ENCODE data around the gene CTNND2.

Gene CTNND2

DNA sequence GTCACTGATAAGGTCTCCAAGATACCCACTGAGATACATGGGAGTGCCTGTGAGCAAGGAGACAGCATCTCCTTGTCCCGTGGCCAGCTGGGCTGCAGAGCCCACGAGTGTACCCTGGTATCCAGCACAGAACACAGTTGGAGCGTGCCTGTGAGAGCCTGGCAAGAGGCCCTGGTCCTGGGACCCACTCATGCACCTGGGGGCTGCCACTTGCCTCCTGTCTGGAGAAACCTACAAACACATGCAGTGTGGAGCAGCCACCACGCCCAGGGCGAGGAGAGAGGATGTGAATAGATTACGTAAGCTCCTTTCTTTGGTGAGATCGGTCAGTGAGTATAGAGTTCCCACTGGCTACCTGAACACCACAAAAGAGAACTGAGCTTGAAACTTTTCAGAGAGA lies 88.3 kb downstream of the CTNND2 start:
- no peaks in the 10 kb centered on the region for H3K9me2 ChIP-seq (replicated peaks; ENCODE audit: control insufficient read depth, low read length)
- H3F3A ChIP-seq (ENCODE audit: control insufficient read depth, insufficient read depth), result no peaks in the 10 kb centered on the region
- no peaks in the 10 kb centered on the region for H3K27me3 ChIP-seq (ENCODE audit: control insufficient read depth, low read length)
- no peak overlapping the region for H3K4me2 ChIP-seq (ENCODE audit: low read length)
- no peak overlapping the region for H3K27ac ChIP-seq (ENCODE audit: low read depth, low read length)
- H3K4me1 ChIP-seq (ENCODE audit: control insufficient read depth, low read length), result no peaks in the 10 kb centered on the region
- no peak overlapping the region for H3K4me3 ChIP-seq (ENCODE audit: low read length)
- H3K9me3 ChIP-seq (ENCODE audit: control insufficient read depth, insufficient read depth, low read length), result no peaks in the 10 kb centered on the region
- no peaks in the 10 kb centered on the region for H3K79me2 ChIP-seq (ENCODE audit: control insufficient read depth, low read length)
- no peaks in the 10 kb centered on the region for H4K20me1 ChIP-seq (ENCODE audit: control insufficient read depth, insufficient read depth, low read depth, low read length)
- no peak for TF ChIP-seq EZH2phosphoT487 (IDR thresholded peaks at IDR 0.05; ENCODE audit: borderline replicate concordance, low read length)
- no peaks in the 10 kb centered on the region for H3K36me3 ChIP-seq (ENCODE audit: control insufficient read depth, low read length)

DNA sequence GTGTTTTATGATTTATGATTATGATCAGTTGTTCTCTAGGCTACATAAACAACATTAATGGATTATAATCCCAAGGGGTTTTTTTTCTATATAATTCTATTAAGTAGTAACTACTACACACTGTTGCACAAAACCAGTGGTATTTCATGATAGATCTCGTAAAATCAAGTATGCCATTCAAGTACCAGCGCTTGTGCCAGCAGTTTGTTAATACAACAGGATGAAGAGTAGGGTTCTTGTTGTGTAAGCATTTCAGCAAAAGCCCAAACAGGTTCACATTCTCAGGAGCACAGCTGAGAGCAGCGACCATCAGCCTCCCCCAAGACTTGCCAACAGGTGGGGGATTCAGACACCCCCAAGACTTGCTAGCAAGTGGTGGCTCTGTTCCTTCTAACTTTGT lies 88.8 kb downstream of the CTNND2 start:
- no peak overlapping the region for H3K4me3 ChIP-seq (ENCODE audit: low read length)
- H3K9me2 ChIP-seq (replicated peaks; ENCODE audit: control insufficient read depth, low read length), result no peaks in the 10 kb centered on the region
- H3K4me1 ChIP-seq (ENCODE audit: control insufficient read depth, low read length), result no peaks in the 10 kb centered on the region
- no peaks in the 10 kb centered on the region for H3K79me2 ChIP-seq (ENCODE audit: control insufficient read depth, low read length)
- no peaks in the 10 kb centered on the region for H3K36me3 ChIP-seq (ENCODE audit: control insufficient read depth, low read length)
- H4K20me1 ChIP-seq (ENCODE audit: control insufficient read depth, insufficient read depth, low read depth, low read length), result no peaks in the 10 kb centered on the region
- TF ChIP-seq EZH2phosphoT487 (IDR thresholded peaks at IDR 0.05; ENCODE audit: borderline replicate concordance, low read length), result no peak
- TF ChIP-seq, protein P1, sequence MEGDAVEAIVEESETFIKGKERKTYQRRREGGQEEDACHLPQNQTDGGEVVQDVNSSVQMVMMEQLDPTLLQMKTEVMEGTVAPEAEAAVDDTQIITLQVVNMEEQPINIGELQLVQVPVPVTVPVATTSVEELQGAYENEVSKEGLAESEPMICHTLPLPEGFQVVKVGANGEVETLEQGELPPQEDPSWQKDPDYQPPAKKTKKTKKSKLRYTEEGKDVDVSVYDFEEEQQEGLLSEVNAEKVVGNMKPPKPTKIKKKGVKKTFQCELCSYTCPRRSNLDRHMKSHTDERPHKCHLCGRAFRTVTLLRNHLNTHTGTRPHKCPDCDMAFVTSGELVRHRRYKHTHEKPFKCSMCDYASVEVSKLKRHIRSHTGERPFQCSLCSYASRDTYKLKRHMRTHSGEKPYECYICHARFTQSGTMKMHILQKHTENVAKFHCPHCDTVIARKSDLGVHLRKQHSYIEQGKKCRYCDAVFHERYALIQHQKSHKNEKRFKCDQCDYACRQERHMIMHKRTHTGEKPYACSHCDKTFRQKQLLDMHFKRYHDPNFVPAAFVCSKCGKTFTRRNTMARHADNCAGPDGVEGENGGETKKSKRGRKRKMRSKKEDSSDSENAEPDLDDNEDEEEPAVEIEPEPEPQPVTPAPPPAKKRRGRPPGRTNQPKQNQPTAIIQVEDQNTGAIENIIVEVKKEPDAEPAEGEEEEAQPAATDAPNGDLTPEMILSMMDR (IDR thresholded peaks at IDR 0.05; ENCODE audit: low read depth, low read length, poor library complexity, severe bottlenecking), result no peak
- no peak overlapping the region for H3K27ac ChIP-seq (ENCODE audit: low read depth, low read length)
- H3K4me2 ChIP-seq (ENCODE audit: low read length), result no peak overlapping the region
- H3F3A ChIP-seq (ENCODE audit: control insufficient read depth, insufficient read depth), result no peaks in the 10 kb centered on the region
- H3K9me3 ChIP-seq (ENCODE audit: control insufficient read depth, insufficient read depth, low read length), result no peaks in the 10 kb centered on the region
- no peaks in the 10 kb centered on the region for H3K27me3 ChIP-seq (ENCODE audit: control insufficient read depth, low read length)

DNA sequence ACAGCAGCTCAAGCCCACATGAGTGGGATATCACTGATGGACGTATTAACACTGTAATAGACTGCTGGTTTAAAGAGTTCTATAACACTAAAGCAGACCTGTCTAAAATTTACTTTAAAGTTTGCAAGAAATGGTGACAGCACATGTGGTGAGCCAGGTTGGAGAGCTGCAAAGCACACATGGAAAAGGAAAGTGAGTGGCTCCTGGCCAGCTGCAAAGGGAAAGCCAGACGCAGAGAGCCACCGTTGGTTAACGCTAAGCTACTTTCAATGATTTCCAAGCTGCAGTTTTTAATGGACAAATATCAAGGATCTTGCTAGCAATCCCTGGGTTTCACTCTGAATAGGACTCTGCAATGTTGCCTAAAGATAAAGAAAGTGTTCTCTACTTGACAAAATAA lies 89.9 kb downstream of the CTNND2 start:
- no peaks in the 10 kb centered on the region for H3K36me3 ChIP-seq (ENCODE audit: control insufficient read depth, low read length)
- no peaks in the 10 kb centered on the region for H4K20me1 ChIP-seq (ENCODE audit: control insufficient read depth, insufficient read depth, low read depth, low read length)
- H3K4me2 ChIP-seq (ENCODE audit: low read length), result no peak overlapping the region
- TF ChIP-seq, protein P1 (IDR thresholded peaks at IDR 0.05; ENCODE audit: low read depth, low read length, poor library complexity, severe bottlenecking), result no peak
- no peak for TF ChIP-seq EZH2phosphoT487 (IDR thresholded peaks at IDR 0.05; ENCODE audit: borderline replicate concordance, low read length)
- H3K27me3 ChIP-seq (ENCODE audit: control insufficient read depth, low read length), result no peaks in the 10 kb centered on the region
- H3K4me3 ChIP-seq (ENCODE audit: low read length), result no peak overlapping the region
- no peaks in the 10 kb centered on the region for H3K4me1 ChIP-seq (ENCODE audit: control insufficient read depth, low read length)
- H3K9me3 ChIP-seq (ENCODE audit: control insufficient read depth, insufficient read depth, low read length), result no peaks in the 10 kb centered on the region
- H3K79me2 ChIP-seq (ENCODE audit: control insufficient read depth, low read length), result no peaks in the 10 kb centered on the region
- no peak overlapping the region for H3K27ac ChIP-seq (ENCODE audit: low read depth, low read length)
- H3K9me2 ChIP-seq (replicated peaks; ENCODE audit: control insufficient read depth, low read length), result no peaks in the 10 kb centered on the region
- H3F3A ChIP-seq (ENCODE audit: control insufficient read depth, insufficient read depth), result no peaks in the 10 kb centered on the region

DNA sequence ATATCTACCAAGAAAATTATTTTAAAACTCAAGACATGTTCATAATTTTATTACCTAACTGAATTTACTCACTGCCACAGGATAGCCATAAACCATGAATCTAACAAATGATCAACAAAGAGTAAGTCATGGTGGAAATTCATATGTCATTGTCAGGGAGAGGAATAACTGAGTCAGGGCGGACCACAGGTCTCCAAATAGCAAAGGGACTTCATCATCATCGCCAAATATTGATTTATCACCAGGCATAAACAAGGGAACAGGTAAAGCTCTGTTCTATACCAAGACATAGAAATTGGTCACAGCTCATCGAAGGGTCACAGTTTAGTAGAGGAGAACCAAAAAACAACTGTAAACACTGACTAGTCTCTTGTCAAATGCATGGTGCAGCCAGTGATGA lies 94.8 kb downstream of the CTNND2 start:
- Histone ChIP-seq H3K27ac (ENCODE audit: low read depth, low read length) (no peak overlapping the region), H4K20me1 (ENCODE audit: control insufficient read depth, insufficient read depth, low read depth, low read length) (no peaks in the 10 kb centered on the region), H3F3A (ENCODE audit: control insufficient read depth, insufficient read depth) (no peaks in the 10 kb centered on the region), H3K9me3 (ENCODE audit: control insufficient read depth, insufficient read depth, low read length) (no peaks in the 10 kb centered on the region), H3K79me2 (ENCODE audit: control insufficient read depth, low read length) (no peaks in the 10 kb centered on the region), H3K4me1 (ENCODE audit: control insufficient read depth, low read length) (no peaks in the 10 kb centered on the region), H3K27me3 (ENCODE audit: control insufficient read depth, low read length) (no peaks in the 10 kb centered on the region), H3K9me2 (replicated peaks; ENCODE audit: control insufficient read depth, low read length) (no peaks in the 10 kb centered on the region), H3K36me3 (ENCODE audit: control insufficient read depth, low read length) (no peaks in the 10 kb centered on the region), H3K4me3 (ENCODE audit: low read length) (no peak overlapping the region), H3K4me2 (ENCODE audit: low read length) (no peak overlapping the region)
- TF ChIP-seq EZH2phosphoT487 (IDR thresholded peaks at IDR 0.05; ENCODE audit: borderline replicate concordance, low read length), result no peak
- TF ChIP-seq, protein P1 (IDR thresholded peaks at IDR 0.05; ENCODE audit: low read depth, low read length, poor library complexity, severe bottlenecking), result no peak

All from DOHH2 (cell line).